Measurements from ENCODE around the gene AP2A1.

GRCh38 chr19:49835562-49835961 lies 68.8 kb downstream of the AP2A1 start:
- TF ChIP-seq EZH2 (IDR thresholded peaks at IDR 0.05; ENCODE audit: insufficient read depth, poor library complexity, severe bottlenecking), result no peak
- TF ChIP-seq EZH2phosphoT487 (IDR thresholded peaks at IDR 0.05; ENCODE audit: insufficient read depth, low read depth), result no peak
